GM12801 (cell line): Measurements from ENCODE around the gene ADAMTS3.

Source experiments
- CTCF ChIP-seq: IDR thresholded peaks from one replicate; pipeline ENCODE4 v1.5.1; 2011; ENCODE audit warnings: control low read depth; ENCODE audit not compliant: insufficient read length; ENCODE audit errors: extremely low read depth

Gene ADAMTS3

DNA sequence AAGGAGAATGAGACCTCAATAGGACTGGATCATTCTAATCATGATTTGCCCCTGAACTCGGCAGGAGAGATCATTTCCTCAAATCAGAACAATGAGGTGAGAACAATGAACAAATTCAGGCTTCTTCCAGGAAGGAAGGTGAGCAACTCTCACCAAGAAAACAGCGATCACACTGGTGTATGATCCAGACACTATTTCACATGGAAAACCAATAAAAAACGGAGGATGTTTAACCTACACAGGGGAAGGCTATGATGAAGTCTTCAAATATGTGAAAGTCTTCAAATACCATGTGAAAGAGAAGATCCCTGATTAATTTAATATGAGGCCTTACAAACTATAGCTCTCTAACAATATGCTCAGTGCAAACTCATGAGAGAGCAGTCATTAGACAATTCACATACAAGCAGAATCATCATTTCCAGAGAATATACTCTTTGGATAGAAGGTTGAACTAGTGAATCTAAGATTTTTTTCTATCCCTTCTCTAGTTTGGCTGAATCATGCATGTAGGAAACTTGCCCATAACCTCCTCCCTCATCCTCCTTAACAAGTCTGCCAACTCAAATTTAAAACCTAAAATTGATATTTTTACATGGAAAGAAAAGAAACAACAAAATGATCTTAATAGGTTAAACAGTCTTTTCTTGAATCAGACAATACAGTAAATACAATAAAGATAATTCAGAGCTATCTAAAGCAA lies 122.5 kb downstream of the ADAMTS3 start:
- no peak for TF ChIP-seq CTCF

GRCh38 chr4:72444092-72444491 lies 124.9 kb downstream of the ADAMTS3 start:
- TF ChIP-seq CTCF, result no peak

- no peak for TF ChIP-seq CTCF
Measured at GRCh38 chr4:72442715-72443114, 126.3 kb downstream of the ADAMTS3 start.

GRCh38 chr4:72442147-72442546 lies 126.9 kb downstream of the ADAMTS3 start:
- no peak for TF ChIP-seq CTCF

GRCh38 chr4:72440386-72440785 lies 128.6 kb downstream of the ADAMTS3 start:
- TF ChIP-seq CTCF, result no peak

DNA sequence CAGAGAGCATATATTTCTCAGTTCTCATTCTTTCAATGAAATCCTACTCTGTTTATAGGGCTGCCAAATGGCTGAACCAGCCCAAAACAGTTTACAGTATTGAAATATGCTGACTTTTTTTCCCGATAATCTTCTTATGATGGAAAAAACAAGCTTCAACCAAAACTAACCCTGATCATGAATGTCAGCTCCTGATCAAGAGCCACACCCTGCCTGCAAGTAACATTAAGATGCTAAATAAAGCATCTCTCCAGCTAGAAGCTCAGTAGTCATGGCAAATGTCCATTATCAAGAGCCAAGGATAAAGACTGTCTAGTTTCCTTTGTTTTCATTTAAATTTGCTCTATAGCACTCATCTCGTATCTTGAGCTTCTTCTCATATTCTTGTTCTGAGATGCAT lies 136.0 kb downstream of the ADAMTS3 start:
- TF ChIP-seq CTCF, result no peak

DNA sequence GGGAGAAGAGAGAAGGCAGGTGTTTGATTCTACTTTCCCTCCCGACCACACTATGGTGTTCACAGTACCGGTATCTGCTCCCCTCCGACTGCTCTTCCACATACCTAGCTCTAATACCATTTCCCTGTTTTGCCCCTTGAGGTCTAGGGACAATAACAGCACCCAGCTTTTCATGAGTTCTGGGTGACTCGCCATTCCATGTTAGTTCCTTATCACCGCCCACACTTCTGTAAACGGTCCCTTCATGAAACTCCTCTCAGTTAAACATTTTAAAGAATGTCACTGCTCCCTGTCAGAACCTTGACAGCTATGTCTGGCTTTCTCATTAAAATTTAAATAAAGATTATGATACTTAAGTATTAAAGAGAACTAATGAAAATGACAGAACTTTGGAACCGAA lies 136.7 kb downstream of the ADAMTS3 start:
- no peak for TF ChIP-seq CTCF

- no peak for TF ChIP-seq CTCF
Measured at GRCh38 chr4:72430988-72431387, 138.0 kb downstream of the ADAMTS3 start.
